ENCODE measurements around the gene POLG. TPM values are rescaled to one million over a fixed set of nuclear protein-coding genes. Genes with fewer than 3 reads are reported as not detected.

POLG gene
- total and polyA plus RNA-seq, 8 donors, result 19.3 to 52.0 (median 25.8) TPM

- TF ChIP-seq CTCF (IDR thresholded peaks at IDR 0.05), result no peak
- intact Hi-C loops (cut with DNase I), result no loop called here
- H3K27me3 ChIP-seq, result no peaks in the 10 kb centered on the region
- DNase-seq, result peak in 1 of 6 donors; percentile 30
- peak overlapping the region in 3 of 4 donors; percentile 4 to 93 (median 79) for H3K4me3 ChIP-seq
- peak; percentile 4 to 27 (median 14) for ATAC-seq
- H3K9me3 ChIP-seq, result no peaks in the 10 kb centered on the region
- peaks cover 0 to 28% (median 14%) of the 10 kb centered on the region in 3 donors for H3K4me1 ChIP-seq
- H3K36me3 ChIP-seq, result peaks cover 0 to 22% (median 0%) of the 10 kb centered on the region in 3 donors
- 9 to 11% methylated on average over 39 to 40 of the region's 40 CpGs for WGBS, 2 donors
- H3K27ac ChIP-seq, result peak overlapping the region in 3 of 4 donors; percentile 24 to 62 (median 62)
- no peak for FAIRE-seq
Observed at GRCh38 chr15:89335298-89336041, 846 bp upstream of the POLG start.

GRCh38 chr15:89333959-89334509, 590 bp downstream of the POLG start:
- FAIRE-seq, result no peak
- TF ChIP-seq CTCF (IDR thresholded peaks at IDR 0.05), result no peak
- Histone ChIP-seq H3K9me3 (no peaks in the 10 kb centered on the region), H3K4me3 (peak overlapping the region; percentile 77 to 97 (median 86)), H3K27ac (peak overlapping the region; percentile 70 to 85 (median 80)), H3K4me1 (peaks cover 0 to 32% (median 14%) of the 10 kb centered on the region in 3 donors), H3K36me3 (peaks cover 0 to 37% (median 10%) of the 10 kb centered on the region in 3 donors), H3K27me3 (no peaks in the 10 kb centered on the region)
- intact Hi-C loops (cut with DNase I), result no loop called here
- WGBS, 2 donors, result 2 to 5% methylated on average over 33 to 43 of the region's 43 CpGs
- peak in 1 of 6 donors; percentile 85 for DNase-seq
- no peak for ATAC-seq

GRCh38 chr15:89333011-89333860, 1.4 kb downstream of the POLG start:
- Histone ChIP-seq H3K9me3 (no peaks in the 10 kb centered on the region), H3K4me3 (peak overlapping the region; percentile 77 to 97 (median 86)), H3K36me3 (peaks cover 0 to 45% (median 18%) of the 10 kb centered on the region in 3 donors), H3K27me3 (no peaks in the 10 kb centered on the region), H3K27ac (no peak overlapping the region), H3K4me1 (peaks cover 0 to 32% (median 14%) of the 10 kb centered on the region in 3 donors)
- 90 to 92% methylated on average over 57 of the region's 57 CpGs for WGBS, 2 donors
- intact Hi-C loops (cut with DNase I), result no loop called here
- ATAC-seq (no peak), FAIRE-seq (no peak), DNase-seq (peak in 2 of 6 donors; percentile 40 to 47)
- no peak for TF ChIP-seq CTCF (IDR thresholded peaks at IDR 0.05)

- no peak for FAIRE-seq
- intact Hi-C loops (cut with DNase I), result no loop called here
- peak overlapping the region in 1 of 4 donors; percentile 79 for H3K4me3 ChIP-seq
- peaks cover 0 to 53% (median 23%) of the 10 kb centered on the region in 3 donors for H3K36me3 ChIP-seq
- WGBS, 2 donors, result 35 to 38% methylated on average over 10 of the region's 10 CpGs
- no peak for ATAC-seq
- H3K27me3 ChIP-seq, result no peaks in the 10 kb centered on the region
- no peaks in the 10 kb centered on the region for H3K9me3 ChIP-seq
- no peak overlapping the region for H3K27ac ChIP-seq
- peaks cover 0 to 32% (median 14%) of the 10 kb centered on the region in 3 donors for H3K4me1 ChIP-seq
- no peak for DNase-seq
- TF ChIP-seq CTCF (IDR thresholded peaks at IDR 0.05), result no peak
Observed at GRCh38 chr15:89332446-89332845, 2.2 kb downstream of the POLG start.
